Endothelial cell of umbilical vein (primary cell): Measurements from ENCODE around the gene SH3BGRL3. TPM values are rescaled to one million over a fixed set of nuclear protein-coding genes. Genes with fewer than 3 reads are reported as not detected.

Experiments used
- BruUV-seq: library from RNA; stranded (reverse); fragments of 400-500 nt; replicated peaks from 2 replicates; lab custom pipeline; 2021; lab: Mats Ljungman, UMichigan
- CTCF ChIA-PET: fragments of 300-600, 350-600 bp; sonication (Branson Sonifier 250); formaldehyde crosslinking; loops from one replicate; lab custom pipeline; 2021; ENCODE audit warnings: antibody characterized with exemption, inconsistent platforms; lab: Charles Lee
- POLR2A ChIA-PET: fragments of 300-600, 350-600 bp; sonication (Branson Sonifier 250); formaldehyde crosslinking; loops from one replicate; lab custom pipeline; 2021; ENCODE audit warnings: antibody characterized with exemption, inconsistent platforms; lab: Charles Lee
- DNase-seq: peaks from one replicate; pipeline ENCODE4 v3.0.0-alpha.2; 2011; ENCODE audit warnings: low read depth, low spot score
- FAIRE-seq: peaks from 2 replicates; lab custom pipeline; 2011; peaks lifted over from hg19 to GRCh38; lab: Jason Lieb, UNC
- H2AFZ ChIP-seq: 2 replicates; pipeline ENCODE4 v1.6.0; 2012; ENCODE audit warnings: low read depth, low read length, control low read depth, inconsistent platforms
- H3K27ac ChIP-seq: 2 replicates; pipeline ENCODE4 v1.5.1; 2011; ENCODE audit warnings: low read depth, mild to moderate bottlenecking, control low read depth, low read length, moderate library complexity; ENCODE audit not compliant: insufficient read depth
- H3K27me3 ChIP-seq, 2 experiments: 2 replicates each; pipeline versions ENCODE4 v1.6.0 to v1.6.1; 2011; ENCODE audit warnings: low read length in 2 of 2, mixed read lengths in 1 of 2; ENCODE audit not compliant: control insufficient read depth in 2 of 2, insufficient read depth in 2 of 2
- H3K36me3 ChIP-seq, 2 experiments: 2 replicates in 1 of 2; 3 replicates in 1 of 2; pipeline ENCODE4 v1.5.1; 2011; ENCODE audit warnings: low read length in 2 of 2, mild to moderate bottlenecking in 1 of 2, moderate library complexity in 1 of 2; ENCODE audit not compliant: control insufficient read depth in 2 of 2, insufficient read depth in 2 of 2; ENCODE audit errors: extremely low read depth in 1 of 2
- H3K4me1 ChIP-seq: 3 replicates; pipeline ENCODE4 v1.5.1; 2011; ENCODE audit warnings: mild to moderate bottlenecking, low read length; ENCODE audit not compliant: control insufficient read depth, insufficient read depth; ENCODE audit errors: extremely low read depth
- H3K4me2 ChIP-seq: 2 replicates; pipeline ENCODE4 v1.6.1; 2011; ENCODE audit warnings: low read length, control low read depth, mixed read lengths; ENCODE audit not compliant: insufficient read depth
- H3K4me3 ChIP-seq, 3 experiments: fragments of 200-600 bp in 1 of 3; sonication (generic), shearing (Covaris generic) in 1 of 3; replicated peaks in 1 of 3; 2 replicates each; pipeline ENCODE4 v1.5.1; 2011 to 2016; ENCODE audit warnings: control low read depth in 3 of 3, low read length in 3 of 3, mild to moderate bottlenecking in 2 of 3, inconsistent platforms in 1 of 3, low read depth in 1 of 3, moderate library complexity in 1 of 3; ENCODE audit not compliant: insufficient read depth in 1 of 3
- H3K79me2 ChIP-seq: 2 replicates; pipeline ENCODE4 v1.6.0; 2012; ENCODE audit warnings: low read length, inconsistent platforms; ENCODE audit not compliant: control insufficient read depth, insufficient read depth
- H3K9ac ChIP-seq: replicated peaks from 2 replicates; pipeline ENCODE3; 2011; ENCODE audit warnings: low read length, control low read depth; ENCODE audit not compliant: insufficient read depth; ENCODE audit errors: extremely low read depth
- H3K9me1 ChIP-seq: replicated peaks from 3 replicates; pipeline ENCODE4 v1.6.0; 2011; ENCODE audit warnings: mild to moderate bottlenecking, low read length; ENCODE audit not compliant: control insufficient read depth, insufficient read depth; ENCODE audit errors: extremely low read depth
- H3K9me3 ChIP-seq: replicated peaks from 2 replicates; pipeline ENCODE4 v1.5.1; 2012; ENCODE audit warnings: low read length, inconsistent platforms; ENCODE audit not compliant: control insufficient read depth, insufficient read depth
- H4K20me1 ChIP-seq: replicated peaks from 2 replicates; pipeline ENCODE3; 2011; ENCODE audit warnings: mild to moderate bottlenecking, low read length; ENCODE audit not compliant: control insufficient read depth, insufficient read depth; ENCODE audit errors: extremely low read depth
- CTCF ChIP-seq, 2 donors: IDR thresholded peaks; 1 replicate in 1 of 2; 2 replicates in 1 of 2; pipeline ENCODE4 v1.5.1; 2011; ENCODE audit warnings: low read length in 2 of 2, mild to moderate bottlenecking in 2 of 2, moderate library complexity in 2 of 2, control low read depth in 1 of 2, inconsistent platforms in 1 of 2, low read depth in 1 of 2; ENCODE audit not compliant: insufficient read depth in 1 of 2; ENCODE audit errors: extremely low read depth in 1 of 2
- EZH2 ChIP-seq: IDR thresholded peaks from 2 replicates; pipeline ENCODE4 v1.6.1; 2012; ENCODE audit warnings: borderline replicate concordance, low read depth, mild to moderate bottlenecking, moderate library complexity, low read length, inconsistent platforms; ENCODE audit not compliant: severe bottlenecking
- FOS ChIP-seq: IDR thresholded peaks from 2 replicates; pipeline ENCODE4 v1.6.1; 2011; ENCODE audit warnings: mild to moderate bottlenecking, low read length, moderate library complexity, borderline replicate concordance; ENCODE audit not compliant: insufficient read depth
- GATA2 ChIP-seq: IDR thresholded peaks from 2 replicates; pipeline ENCODE4 v1.7.0; 2011; ENCODE audit warnings: low read depth, mild to moderate bottlenecking, moderate library complexity, mixed read lengths, low read length; ENCODE audit not compliant: insufficient read length, insufficient read depth
- JUN ChIP-seq: IDR thresholded peaks from 2 replicates; pipeline ENCODE4 v1.6.1; 2011; ENCODE audit warnings: borderline replicate concordance, low read depth; ENCODE audit not compliant: insufficient read length, insufficient read depth
- MAX ChIP-seq: IDR thresholded peaks from 2 replicates; pipeline ENCODE4 v1.6.1; 2011; ENCODE audit not compliant: insufficient read depth, insufficient read length
- MYC ChIP-seq: IDR thresholded peaks from one replicate; pipeline ENCODE4 v1.6.1; 2011; ENCODE audit warnings: mild to moderate bottlenecking, low read depth, low read length
- POLR2A ChIP-seq: IDR thresholded peaks from 2 replicates; pipeline ENCODE4 v1.6.1; 2012; ENCODE audit warnings: low read depth, mild to moderate bottlenecking, control low read depth, low read length
- POLR2AphosphoS5 ChIP-seq: IDR thresholded peaks from 2 replicates; pipeline ENCODE4 v1.6.1; 2012; ENCODE audit warnings: low read depth, mild to moderate bottlenecking, control low read depth, low read length, moderate library complexity; ENCODE audit not compliant: insufficient read depth
- dilution Hi-C: fragments of 300-500 bp; cut with MboI; formaldehyde crosslinking; loops from one replicate; pipeline ENCODE4 v1.15.0; 2019; ENCODE audit warnings: low sequenced_read_pairs; ENCODE audit not compliant: extremely low pct_ligation_motif_present
- intact Hi-C: fragments of 100-400 bp; cut with micrococcal nuclease; formaldehyde crosslinking; loops from one replicate; pipeline ENCODE4 v1.10.0; 2022
- polyA plus RNA-seq, 4 experiments: library from polyadenylated mRNA; depleted of rRNA in 3 of 4; stranded (reverse) in 3 of 4; unstranded in 1 of 4; fragments of >200 nt; gene quantifications; 2 replicates each; pipeline versions ENCODE4 v1.2.1 to v1.2.3, GENCODE V29; 2011 to 2012; ENCODE audit warnings: missing spikeins in 1 of 4
- total RNA-seq: library from RNA; stranded (reverse); gene quantifications from 2 replicates; pipeline ENCODE4 v1.2.3, GENCODE V29; 2021

The SH3BGRL3 gene
- total and polyA plus RNA-seq, 2 donors (not counting 3 experiments of a cell fraction or from before 2014, with no cell fraction given) = 233 to 344 TPM

GRCh38 chr1:26252718-26253117 is 27.2 kb upstream of the SH3BGRL3 start:
- Histone ChIP-seq H3K27me3 (no peaks in the 10 kb centered on the region), H3K79me2 (peaks cover 5% of the 10 kb centered on the region), H3K9ac (no peak overlapping the region), H3K4me1 (no peaks in the 10 kb centered on the region), H3K36me3 (peaks cover 2 to 3% of the 10 kb centered on the region in 2 experiments), H3K9me1 (no peaks in the 10 kb centered on the region), H2AFZ (no peak overlapping the region), H3K4me2 (no peak overlapping the region), H4K20me1 (no peaks in the 10 kb centered on the region), H3K27ac (no peak overlapping the region), H3K9me3 (no peaks in the 10 kb centered on the region), H3K4me3 (no peak overlapping the region)
- POLR2A ChIA-PET = no interaction called here
- dilution Hi-C loops (no loop called here), intact Hi-C loops (no loop called here)
- CTCF ChIA-PET = no interaction called here
- no peak for TF ChIP-seq EZH2
- TF ChIP-seq MAX = no peak
- TF ChIP-seq GATA2 = no peak
- no peak for TF ChIP-seq POLR2AphosphoS5
- no peak for TF ChIP-seq JUN
- no peak for TF ChIP-seq FOS
- TF ChIP-seq CTCF (IDR thresholded peaks at IDR 0.05; ENCODE audit: extremely low read depth in 1 of 2, insufficient read depth in 1 of 2, low read depth in 1 of 2, low read length in 2 of 2) = no peak
- no peak for TF ChIP-seq MYC
- no peak for TF ChIP-seq POLR2A
- FAIRE-seq = no peak
- no peak for DNase-seq
- BruUV-seq = no TSS peak
